Peyer's patch (tissue), 4 donors: ENCODE data around the gene DEFB131B.
"Not testable (repeated sequence)": the region's sequence is repeated elsewhere in the genome, so short reads cannot be mapped to it uniquely, and the experiment has no call there.

Experiments
- CTCF ChIP-seq, 6 experiments: fragments of 450-650 bp in 4 of 6; fragments of 200-600 bp in 2 of 6; sonication (generic) in 1 of 6; IDR thresholded peaks; one replicate each; pipeline ENCODE4 v1.5.1; 2017 to 2019; ENCODE audit warnings: antibody characterized with exemption in 6 of 6, mild to moderate bottlenecking in 3 of 6, moderate library complexity in 1 of 6
- POLR2A ChIP-seq, 2 donors: fragments of 450-650 bp; IDR thresholded peaks; one replicate each; pipeline ENCODE4 v1.5.1; 2017; ENCODE audit warnings: antibody characterized with exemption in 2 of 2, mild to moderate bottlenecking in 2 of 2, moderate library complexity in 2 of 2

GRCh38 chr11:71911986-71912340 lies 33.7 kb downstream of the DEFB131B start:
- not testable (repeated sequence) for TF ChIP-seq CTCF, POLR2A (IDR thresholded peaks at IDR 0.05)
